CD4-positive, alpha-beta memory T cell (primary cell): ENCODE measurements around the gene ERN2. TPM values are rescaled to one million over a fixed set of nuclear protein-coding genes. Genes with fewer than 3 reads are reported as not detected.
A peak's percentile ranks its signal among the peaks of the same experiment; 100 is the strongest.

Experiments used
- CTCF ChIA-PET: fragments of 350-600 bp; sonication (Branson Sonifier 250); formaldehyde crosslinking; loops from one replicate; lab custom pipeline; 2021; ENCODE audit warnings: inconsistent platforms; ENCODE audit not compliant: partially characterized antibody; lab: Charles Lee
- POLR2A ChIA-PET: fragments of 350-600 bp; sonication (Branson Sonifier 250); formaldehyde crosslinking; loops from one replicate; lab custom pipeline; 2021; ENCODE audit not compliant: partially characterized antibody; lab: Charles Lee
- DNase-seq, 5 donors: peaks; one replicate each; pipeline versions ENCODE4 v3.0.0 to v3.0.0-alpha.2; 2020 to 2022; ENCODE audit warnings: mixed read lengths in 1 of 5
- H3K27ac ChIP-seq: one replicate; pipeline ENCODE4 v1.7.0; 2013; ENCODE audit warnings: low read depth, low read length
- H3K27me3 ChIP-seq: 2 replicates; pipeline ENCODE4 v1.7.0; 2013; ENCODE audit warnings: mild to moderate bottlenecking, low read length, moderate library complexity; ENCODE audit not compliant: insufficient read depth
- H3K36me3 ChIP-seq: 2 replicates; pipeline ENCODE4 v1.7.0; 2013; ENCODE audit warnings: mild to moderate bottlenecking, low read length, moderate library complexity; ENCODE audit not compliant: insufficient read depth
- H3K4me1 ChIP-seq: 2 replicates; pipeline ENCODE4 v1.7.0; 2013; ENCODE audit warnings: mild to moderate bottlenecking, low read length, moderate library complexity; ENCODE audit not compliant: insufficient read depth
- H3K4me3 ChIP-seq, 2 donors: one replicate each; pipeline ENCODE4 v1.7.0; 2013; ENCODE audit warnings: low read length in 2 of 2, mild to moderate bottlenecking in 1 of 2
- H3K9me3 ChIP-seq, 2 donors: one replicate each; pipeline ENCODE4 v1.7.0; 2013; ENCODE audit warnings: low read length in 2 of 2, control low read depth in 1 of 2; ENCODE audit not compliant: control insufficient read depth in 1 of 2
- H3K27ac Mint-ChIP-seq, 7 donors: one replicate each; pipeline ENCODE4 v1.8.0; 2020 to 2021; ENCODE audit warnings: mixed read lengths in 7 of 7, mild to moderate bottlenecking in 6 of 7, inconsistent platforms in 3 of 7, moderate library complexity in 3 of 7
- H3K27me3 Mint-ChIP-seq, 2 donors: one replicate each; pipeline ENCODE4 v1.8.0; 2020 to 2021; ENCODE audit warnings: mixed read lengths in 2 of 2
- H3K36me3 Mint-ChIP-seq, 2 donors: one replicate each; pipeline ENCODE4 v1.8.0; 2020 to 2021; ENCODE audit warnings: mixed read lengths in 2 of 2, inconsistent platforms in 1 of 2, mild to moderate bottlenecking in 1 of 2
- H3K4me1 Mint-ChIP-seq, 4 donors: one replicate each; pipeline ENCODE4 v1.8.0; 2020 to 2021; ENCODE audit warnings: mixed read lengths in 4 of 4, mild to moderate bottlenecking in 1 of 4
- H3K4me3 Mint-ChIP-seq, 8 donors: one replicate each; pipeline ENCODE4 v1.8.0; 2020 to 2021; ENCODE audit warnings: mixed read lengths in 8 of 8, mild to moderate bottlenecking in 7 of 8, moderate library complexity in 6 of 8, inconsistent platforms in 3 of 8
- H3K9me3 Mint-ChIP-seq, 8 donors: one replicate each; pipeline ENCODE4 v1.8.0; 2020 to 2021; ENCODE audit warnings: mixed read lengths in 8 of 8, mild to moderate bottlenecking in 5 of 8, inconsistent platforms in 3 of 8, moderate library complexity in 1 of 8
- intact Hi-C: fragments of 100-400 bp; cut with micrococcal nuclease; formaldehyde crosslinking; loops from one replicate; pipeline ENCODE4 v1.15.1; 2023
- polyA plus RNA-seq, 2 donors: library from polyadenylated mRNA; unstranded; fragments of 300-500 nt; fragmentation: Illumina TruSeq; gene quantifications; one replicate each; pipeline ENCODE4 v1.2.3, GENCODE V29; 2021
- total RNA-seq, 2 experiments: library from RNA; stranded (reverse); gene quantifications; one replicate each; pipeline ENCODE4 v1.2.3, GENCODE V29; 2021

Gene ERN2
- total and polyA plus RNA-seq, 4 experiments from 2014 or later, result not detected

GRCh38 chr16:23667355-23667659, 45.7 kb downstream of the ERN2 start:
- DNase-seq, result no peak
- H3K4me3 Mint-ChIP-seq, result no peak overlapping the region
- H3K4me1 ChIP-seq, result no peaks in the 10 kb centered on the region
- H3K27me3 ChIP-seq, result no peaks in the 10 kb centered on the region
- no peaks in the 10 kb centered on the region for H3K27me3 Mint-ChIP-seq
- no peak overlapping the region for H3K27ac Mint-ChIP-seq
- POLR2A ChIA-PET, result no interaction called here
- H3K4me1 Mint-ChIP-seq, result peaks cover 0 to 10% (median 0%) of the 10 kb centered on the region in 4 donors
- peaks cover 85 to 86% of the 10 kb centered on the region in 2 donors for H3K36me3 Mint-ChIP-seq
- intact Hi-C loops, result no loop called here
- no peaks in the 10 kb centered on the region for H3K9me3 Mint-ChIP-seq
- H3K27ac ChIP-seq, result no peak overlapping the region
- no peak overlapping the region for H3K4me3 ChIP-seq
- no peaks in the 10 kb centered on the region for H3K9me3 ChIP-seq
- H3K36me3 ChIP-seq, result peaks cover 62% of the 10 kb centered on the region
- CTCF ChIA-PET, result interaction anchor here (0.9 kb wide), 1 partner anchor 10 kb away, joined by 5 read pairs; no protein-coding TSS in a partner anchor

GRCh38 chr16:23666571-23667354, 46.3 kb downstream of the ERN2 start:
- no peaks in the 10 kb centered on the region for H3K9me3 Mint-ChIP-seq
- ChIA-PET CTCF (interaction anchor here (0.9 kb wide), 1 partner anchor 11 kb away, joined by 5 read pairs; no protein-coding TSS in a partner anchor), POLR2A (no interaction called here)
- no peaks in the 10 kb centered on the region for H3K9me3 ChIP-seq
- H3K4me3 Mint-ChIP-seq, result no peak overlapping the region
- H3K4me1 Mint-ChIP-seq, result peaks cover 0 to 10% (median 0%) of the 10 kb centered on the region in 4 donors
- no peaks in the 10 kb centered on the region for H3K27me3 Mint-ChIP-seq
- intact Hi-C loops, result no loop called here
- no peak overlapping the region for H3K27ac ChIP-seq
- no peak for DNase-seq
- peaks cover 88 to 89% of the 10 kb centered on the region in 2 donors for H3K36me3 Mint-ChIP-seq
- no peaks in the 10 kb centered on the region for H3K4me1 ChIP-seq
- no peaks in the 10 kb centered on the region for H3K27me3 ChIP-seq
- no peak overlapping the region for H3K4me3 ChIP-seq
- peaks cover 68% of the 10 kb centered on the region for H3K36me3 ChIP-seq
- H3K27ac Mint-ChIP-seq, result no peak overlapping the region

- peaks cover 90 to 95% of the 10 kb centered on the region in 2 donors for H3K36me3 Mint-ChIP-seq
Measured at GRCh38 chr16:23663918-23664317, 49.1 kb downstream of the ERN2 start.

GRCh38 chr16:23651943-23652468, 61.0 kb downstream of the ERN2 start:
- no peaks in the 10 kb centered on the region for H3K27me3 Mint-ChIP-seq
- intact Hi-C loops, result no loop called here
- Histone ChIP-seq H3K4me3 (no peak overlapping the region), H3K36me3 (peaks cover 9% of the 10 kb centered on the region), H3K27me3 (no peaks in the 10 kb centered on the region), H3K4me1 (no peaks in the 10 kb centered on the region), H3K27ac (no peak overlapping the region), H3K9me3 (no peaks in the 10 kb centered on the region)
- H3K27ac Mint-ChIP-seq, result peak overlapping the region in 2 of 7 donors; percentile 23 to 29
- H3K9me3 Mint-ChIP-seq, result no peaks in the 10 kb centered on the region
- DNase-seq, result no peak
- H3K4me3 Mint-ChIP-seq, result no peak overlapping the region
- POLR2A ChIA-PET, result no interaction called here
- CTCF ChIA-PET, result interaction anchor here (0.7 kb wide), 1 partner anchor 16 kb away, joined by 3 read pairs; no protein-coding TSS in a partner anchor
- H3K36me3 Mint-ChIP-seq, result peaks cover 53 to 59% of the 10 kb centered on the region in 2 donors
- H3K4me1 Mint-ChIP-seq, result peaks cover 13 to 27% (median 24%) of the 10 kb centered on the region in 4 donors

More at GRCh38 chr16:23663918-23664317, 49.1 kb downstream of the ERN2 start:
- Histone ChIP-seq H3K36me3 (peaks cover 88% of the 10 kb centered on the region), H3K4me3 (no peak overlapping the region), H3K9me3 (no peaks in the 10 kb centered on the region), H3K4me1 (no peaks in the 10 kb centered on the region), H3K27me3 (no peaks in the 10 kb centered on the region), H3K27ac (no peak overlapping the region)
- H3K9me3 Mint-ChIP-seq, result no peaks in the 10 kb centered on the region
- ChIA-PET POLR2A (no interaction called here), CTCF (interaction anchor here (1.3 to 1.4 kb wide), 2 partner anchors 14 to 67 kb away, joined by 4 to 6 read pairs; no protein-coding TSS in a partner anchor)
- no peak overlapping the region for H3K4me3 Mint-ChIP-seq
- no peaks in the 10 kb centered on the region for H3K27me3 Mint-ChIP-seq
- DNase-seq, result no peak
- peaks cover 0 to 4% (median under 1%) of the 10 kb centered on the region in 4 donors for H3K4me1 Mint-ChIP-seq
- intact Hi-C loops, result no loop called here
- no peak overlapping the region for H3K27ac Mint-ChIP-seq

- Histone ChIP-seq H3K36me3 (peaks cover 10% of the 10 kb centered on the region), H3K27ac (no peak overlapping the region), H3K27me3 (no peaks in the 10 kb centered on the region), H3K4me3 (no peak overlapping the region), H3K9me3 (no peaks in the 10 kb centered on the region), H3K4me1 (no peaks in the 10 kb centered on the region)
- no peak overlapping the region for H3K4me3 Mint-ChIP-seq
- no peak for DNase-seq
- intact Hi-C loops, result no loop called here
- CTCF ChIA-PET, result interaction anchor here (0.7 kb wide), 1 partner anchor 17 kb away, joined by 3 read pairs; no protein-coding TSS in a partner anchor
- POLR2A ChIA-PET, result no interaction called here
- H3K27me3 Mint-ChIP-seq, result no peaks in the 10 kb centered on the region
- peaks cover 23 to 38% (median 29%) of the 10 kb centered on the region in 4 donors for H3K4me1 Mint-ChIP-seq
- H3K36me3 Mint-ChIP-seq, result peaks cover 61 to 64% of the 10 kb centered on the region in 2 donors
- H3K27ac Mint-ChIP-seq, result peak overlapping the region in 3 of 7 donors; percentile 6 to 77 (median 38)
- H3K9me3 Mint-ChIP-seq, result no peaks in the 10 kb centered on the region
Measured at GRCh38 chr16:23650674-23651416, 62.2 kb downstream of the ERN2 start.

- H3K27me3 ChIP-seq, result no peaks in the 10 kb centered on the region
- H3K27ac ChIP-seq, result peak overlapping the region; percentile 85
- H3K4me3 ChIP-seq, result peak overlapping the region; percentile 82 to 100
- peaks cover 20% of the 10 kb centered on the region for H3K4me1 ChIP-seq
- Mint-ChIP-seq H3K27me3 (no peaks in the 10 kb centered on the region), H3K4me3 (peak overlapping the region; percentile 98 to 100 (median 99)), H3K27ac (peak overlapping the region; percentile 96 to 99 (median 98)), H3K36me3 (peaks cover 32 to 47% of the 10 kb centered on the region in 2 donors), H3K9me3 (no peaks in the 10 kb centered on the region), H3K4me1 (peaks cover 29 to 57% (median 44%) of the 10 kb centered on the region in 4 donors)
- ChIA-PET POLR2A (interaction anchor here (1.1 to 1.8 kb wide), 3 partner anchors 36 to 85 kb away, joined by 4 to 7 read pairs (median 4); partner anchors contain the start of genes EARS2, NDUFAB1, PLK1 and UBFD1), CTCF (interaction anchor here (0.6 kb wide), 1 partner anchor 371 kb away, joined by 3 read pairs; no protein-coding TSS in a partner anchor)
- intact Hi-C loops, result no loop called here
- no peaks in the 10 kb centered on the region for H3K9me3 ChIP-seq
- peaks cover 6% of the 10 kb centered on the region for H3K36me3 ChIP-seq
- DNase-seq, result peak in 1 of 5 donors; percentile 29
Measured at GRCh38 chr16:23642246-23642774, 70.7 kb downstream of the ERN2 start.
